Prostate gland (tissue), 2 donors: Measurements from ENCODE around the gene MAP6. TPM values are rescaled to one million over a fixed set of nuclear protein-coding genes. Genes with fewer than 3 reads are reported as not detected.

Source experiments
- DNase-seq: peaks from one replicate; pipeline ENCODE4 v3.0.0-alpha.2; 2019; ENCODE audit warnings: low spot score
- H3K27ac ChIP-seq, 2 donors: fragments of 200-600 bp; sonication (generic); 2 replicates each; pipeline ENCODE4 v1.5.1; 2017 to 2019
- H3K27me3 ChIP-seq: fragments of 200-600 bp; sonication (generic); replicated peaks from 2 replicates; pipeline ENCODE4 v1.5.1; 2019; ENCODE audit not compliant: insufficient read depth
- H3K36me3 ChIP-seq, 2 donors: fragments of 200-600 bp; sonication (generic); 1 replicate in 1 of 2; 2 replicates in 1 of 2; pipeline versions ENCODE4 v1.5.1 to v1.8.1; 2017 to 2019
- H3K4me1 ChIP-seq: fragments of 200-600 bp; sonication (generic); replicated peaks from 2 replicates; pipeline ENCODE4 v1.5.1; 2019
- H3K4me3 ChIP-seq, 2 donors: fragments of 200-600 bp; sonication (generic); 2 replicates each; pipeline ENCODE4 v1.5.1; 2017 to 2019
- H3K9me3 ChIP-seq: fragments of 200-600 bp; sonication (generic); 2 replicates; pipeline ENCODE4 v1.5.1; 2017
- POLR2A ChIP-seq: fragments of 450-650 bp; IDR thresholded peaks from one replicate; pipeline ENCODE4 v1.6.1; 2016; ENCODE audit warnings: antibody characterized with exemption, mild to moderate bottlenecking
- POLR2AphosphoS5 ChIP-seq: sonication (generic); formaldehyde crosslinking; IDR thresholded peaks from one replicate; pipeline ENCODE4 v1.6.1; 2017; ENCODE audit warnings: antibody characterized with exemption
- WGBS: methylation state at CpG from one replicate; pipeline ENCODE4 v1.1.5; 2018; 5-methylcytosine and 5-hydroxymethylcytosine counted together
- intact Hi-C: fragments of 100-400 bp; cut with DNase I; formaldehyde crosslinking; loops from one replicate; pipeline ENCODE4 v1.14.2; 2022
- total RNA-seq, 2 donors: library from RNA; depleted of rRNA; stranded (reverse); fragments of >200 nt; gene quantifications; one replicate each; pipeline ENCODE4 v1.1.0, GENCODE V29; 2016
- TF ChIP-seq, protein P1 (sequence below), 4 experiments: fragments of 200-600 bp in 2 of 4; fragments of 450-650 bp in 2 of 4; sonication (generic) in 2 of 4; IDR thresholded peaks; 1 replicate in 3 of 4; 2 replicates in 1 of 4; pipeline ENCODE4 v1.5.1; 2016 to 2019; ENCODE audit warnings: antibody characterized with exemption in 4 of 4, mild to moderate bottlenecking in 2 of 4, moderate library complexity in 2 of 4

The MAP6 gene
- total RNA-seq, 2 donors from 2014 or later: 15.8 to 21.5 TPM

- Histone ChIP-seq H3K27me3 (no peaks in the 10 kb centered on the region), H3K9me3 (no peaks in the 10 kb centered on the region), H3K36me3 (no peaks in the 10 kb centered on the region), H3K27ac (no peak overlapping the region), H3K4me1 (no peaks in the 10 kb centered on the region), H3K4me3 (no peak overlapping the region)
- TF ChIP-seq POLR2AphosphoS5: no peak
- TF ChIP-seq, protein P1, sequence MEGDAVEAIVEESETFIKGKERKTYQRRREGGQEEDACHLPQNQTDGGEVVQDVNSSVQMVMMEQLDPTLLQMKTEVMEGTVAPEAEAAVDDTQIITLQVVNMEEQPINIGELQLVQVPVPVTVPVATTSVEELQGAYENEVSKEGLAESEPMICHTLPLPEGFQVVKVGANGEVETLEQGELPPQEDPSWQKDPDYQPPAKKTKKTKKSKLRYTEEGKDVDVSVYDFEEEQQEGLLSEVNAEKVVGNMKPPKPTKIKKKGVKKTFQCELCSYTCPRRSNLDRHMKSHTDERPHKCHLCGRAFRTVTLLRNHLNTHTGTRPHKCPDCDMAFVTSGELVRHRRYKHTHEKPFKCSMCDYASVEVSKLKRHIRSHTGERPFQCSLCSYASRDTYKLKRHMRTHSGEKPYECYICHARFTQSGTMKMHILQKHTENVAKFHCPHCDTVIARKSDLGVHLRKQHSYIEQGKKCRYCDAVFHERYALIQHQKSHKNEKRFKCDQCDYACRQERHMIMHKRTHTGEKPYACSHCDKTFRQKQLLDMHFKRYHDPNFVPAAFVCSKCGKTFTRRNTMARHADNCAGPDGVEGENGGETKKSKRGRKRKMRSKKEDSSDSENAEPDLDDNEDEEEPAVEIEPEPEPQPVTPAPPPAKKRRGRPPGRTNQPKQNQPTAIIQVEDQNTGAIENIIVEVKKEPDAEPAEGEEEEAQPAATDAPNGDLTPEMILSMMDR (IDR thresholded peaks at IDR 0.05): no peak
- TF ChIP-seq POLR2A: no peak
- intact Hi-C loops: no loop called here
- 89% methylated on average over 2 of the region's 2 CpGs for WGBS
- DNase-seq: no peak
Measured at GRCh38 chr11:75632962-75633361, 35.9 kb downstream of the MAP6 start.

DNA sequence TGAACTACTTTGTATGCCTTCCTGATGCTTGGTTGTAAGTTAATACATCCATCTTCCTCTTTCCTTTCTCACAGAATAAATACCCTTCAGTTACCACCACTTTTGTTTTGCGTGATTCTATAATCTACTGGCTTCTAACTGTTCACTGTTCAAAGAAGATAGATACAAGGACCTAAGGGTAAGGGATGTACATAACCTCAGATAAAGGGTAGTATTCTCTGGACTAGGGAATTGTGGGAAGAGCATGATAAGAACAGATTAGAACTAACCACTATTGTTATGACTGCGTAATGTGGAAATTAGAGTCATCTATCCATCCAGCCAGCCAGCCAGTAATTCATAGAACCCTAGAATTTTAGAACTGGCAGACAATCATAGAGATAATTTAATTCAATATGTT, 36.4 kb downstream of the MAP6 start:
- H3K27ac ChIP-seq: no peak overlapping the region
- intact Hi-C loops: no loop called here
- no peak for TF ChIP-seq POLR2AphosphoS5
- no peak for TF ChIP-seq POLR2A
- TF ChIP-seq, protein P1 (IDR thresholded peaks at IDR 0.05): no peak
- WGBS: 94% methylated on average over 2 of the region's 2 CpGs
- no peaks in the 10 kb centered on the region for H3K27me3 ChIP-seq
- no peak for DNase-seq
- H3K36me3 ChIP-seq: no peaks in the 10 kb centered on the region
- H3K9me3 ChIP-seq: no peaks in the 10 kb centered on the region
- H3K4me3 ChIP-seq: no peak overlapping the region
- no peaks in the 10 kb centered on the region for H3K4me1 ChIP-seq

GRCh38 chr11:75631086-75631730, 37.6 kb downstream of the MAP6 start:
- H3K4me1 ChIP-seq: no peaks in the 10 kb centered on the region
- H3K27ac ChIP-seq: no peak overlapping the region
- TF ChIP-seq POLR2AphosphoS5: no peak
- no peak overlapping the region for H3K4me3 ChIP-seq
- intact Hi-C loops: no loop called here
- no peaks in the 10 kb centered on the region for H3K27me3 ChIP-seq
- WGBS: 98% methylated on average over 2 of the region's 2 CpGs
- no peaks in the 10 kb centered on the region for H3K9me3 ChIP-seq
- DNase-seq: no peak
- no peaks in the 10 kb centered on the region for H3K36me3 ChIP-seq

GRCh38 chr11:75627906-75628668, 40.8 kb downstream of the MAP6 start:
- H3K9me3 ChIP-seq: no peaks in the 10 kb centered on the region
- intact Hi-C loops: no loop called here
- H3K4me1 ChIP-seq: no peaks in the 10 kb centered on the region
- TF ChIP-seq POLR2AphosphoS5: no peak
- TF ChIP-seq POLR2A: no peak
- TF ChIP-seq, protein P1 (IDR thresholded peaks at IDR 0.05): no peak
- no peaks in the 10 kb centered on the region for H3K27me3 ChIP-seq
- H3K36me3 ChIP-seq: no peaks in the 10 kb centered on the region
- H3K27ac ChIP-seq: no peak overlapping the region
- no peak overlapping the region for H3K4me3 ChIP-seq
- 72% methylated on average over 11 of the region's 11 CpGs for WGBS
- no peak for DNase-seq

DNA sequence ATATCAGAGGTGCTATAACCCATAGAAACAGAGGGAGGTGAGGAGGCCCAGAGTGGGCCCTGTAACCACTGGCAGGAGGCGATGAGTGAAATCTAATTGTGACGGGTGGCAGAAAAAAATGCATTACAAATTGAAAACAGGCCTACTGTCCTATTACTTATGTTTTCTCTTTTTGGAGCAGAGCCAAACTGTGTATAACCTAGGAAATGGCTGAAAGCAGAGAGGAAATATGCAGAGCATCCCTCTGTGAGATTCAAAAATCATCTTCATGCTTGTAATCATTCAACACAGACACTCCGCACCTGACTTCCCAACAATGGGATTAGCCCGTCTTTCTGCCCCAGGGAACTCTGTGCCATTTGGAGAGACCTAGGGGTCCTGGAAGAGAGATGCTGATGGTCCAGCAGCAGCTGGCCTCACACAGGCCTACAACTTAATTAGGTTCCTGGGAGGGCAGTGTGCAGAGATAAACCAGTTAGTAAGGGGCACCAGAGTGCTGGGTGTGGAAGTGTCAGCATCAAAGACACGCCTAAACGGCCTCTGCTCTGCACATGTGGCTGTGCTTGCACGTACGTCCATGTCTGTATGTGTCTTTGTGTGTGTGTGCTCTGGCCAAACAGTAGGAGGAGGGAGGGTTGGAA, 41.8 kb downstream of the MAP6 start:
- Histone ChIP-seq H3K4me1 (no peaks in the 10 kb centered on the region), H3K27ac (no peak overlapping the region), H3K36me3 (no peaks in the 10 kb centered on the region), H3K27me3 (no peaks in the 10 kb centered on the region), H3K4me3 (no peak overlapping the region), H3K9me3 (no peaks in the 10 kb centered on the region)
- intact Hi-C loops: no loop called here
- no peak for TF ChIP-seq POLR2AphosphoS5
- TF ChIP-seq, protein P1 (IDR thresholded peaks at IDR 0.05): no peak
- TF ChIP-seq POLR2A: no peak
- WGBS: 93% methylated on average over 8 of the region's 8 CpGs
- DNase-seq: no peak
